Measurements from ENCODE around the gene GLUL. TPM values are rescaled to one million over a fixed set of nuclear protein-coding genes. Genes with fewer than 3 reads are reported as not detected.
"Not testable (repeated sequence)": the region's sequence is repeated elsewhere in the genome, so short reads cannot be mapped to it uniquely, and the experiment has no call there.

The GLUL gene
- total and polyA plus RNA-seq, 7 experiments from 2014 or later, result 44.9 to 357 (median 68.2) TPM

- Histone ChIP-seq H3K9me3 (ENCODE audit: control insufficient read depth in 2 of 3, low read length in 3 of 3) (no peaks in the 10 kb centered on the region), H3K4me1 (ENCODE audit: control insufficient read depth in 2 of 2, insufficient read depth in 2 of 2, low read length in 2 of 2) (no peaks in the 10 kb centered on the region), H3K27me3 (ENCODE audit: control insufficient read depth in 2 of 2, insufficient read depth in 2 of 2, low read length in 2 of 2) (no peaks in the 10 kb centered on the region), H3K36me3 (ENCODE audit: control insufficient read depth in 2 of 3, insufficient read depth in 3 of 3, low read length in 3 of 3) (no peaks in the 10 kb centered on the region), H3K4me3 (ENCODE audit: low read length) (no peak overlapping the region), H3K27ac (ENCODE audit: low read depth, low read length) (no peak overlapping the region)
- ChIA-PET CTCF (no interaction called here), POLR2A (no interaction called here)
- Mint-ChIP-seq H3K27me3 (peaks cover 0 to 5% (median 0%) of the 10 kb centered on the region in 5 donors), H3K36me3 (no peaks in the 10 kb centered on the region), H3K27ac (peak overlapping the region in 1 of 9 donors; percentile 18), H3K4me3 (no peak overlapping the region), H3K9me3 (no peaks in the 10 kb centered on the region), H3K4me1 (peaks cover 0 to 4% (median 2%) of the 10 kb centered on the region in 7 donors)
- no peak for ATAC-seq
- no peak for DNase-seq
- intact Hi-C loops (cut with micrococcal nuclease), result no loop called here
These were observed 55.6 kb downstream of the GLUL start for GRCh38 chr1:182335771-182336566.

- H3K4me1 Mint-ChIP-seq, POLR2A ChIA-PET, H3K27ac Mint-ChIP-seq: not testable (repeated sequence)
These were observed 58.5 kb downstream of the GLUL start for GRCh38 chr1:182333071-182333571.

GRCh38 chr1:182332261-182333060 lies 59.1 kb downstream of the GLUL start:
- no peaks in the 10 kb centered on the region for H3K9me3 ChIP-seq (ENCODE audit: control insufficient read depth in 2 of 3, low read length in 3 of 3)
- no peak overlapping the region for H3K4me3 ChIP-seq (ENCODE audit: low read length)
- Mint-ChIP-seq H3K27me3 (peaks cover 0 to 5% (median 0%) of the 10 kb centered on the region in 5 donors), H3K4me3 (no peak overlapping the region), H3K36me3 (no peaks in the 10 kb centered on the region), H3K27ac (no peak overlapping the region), H3K9me3 (no peaks in the 10 kb centered on the region), H3K4me1 (peaks cover 0 to 4% (median 2%) of the 10 kb centered on the region in 7 donors)
- H3K27ac ChIP-seq (ENCODE audit: low read depth, low read length), result no peak overlapping the region
- no peaks in the 10 kb centered on the region for H3K4me1 ChIP-seq (ENCODE audit: control insufficient read depth in 2 of 2, insufficient read depth in 2 of 2, low read length in 2 of 2)
- H3K27me3 ChIP-seq (ENCODE audit: control insufficient read depth in 2 of 2, insufficient read depth in 2 of 2, low read length in 2 of 2), result no peaks in the 10 kb centered on the region
- ChIA-PET POLR2A (no interaction called here), CTCF (no interaction called here)
- ATAC-seq (no peak), DNase-seq (no peak)
- no peaks in the 10 kb centered on the region for H3K36me3 ChIP-seq (ENCODE audit: control insufficient read depth in 2 of 3, insufficient read depth in 3 of 3, low read length in 3 of 3)
- intact Hi-C loops (cut with micrococcal nuclease), result no loop called here

More at GRCh38 chr1:182333071-182333571, 58.5 kb downstream of the GLUL start:
- H3K36me3 Mint-ChIP-seq; DNase-seq; intact Hi-C loops (cut with micrococcal nuclease); ATAC-seq; CTCF ChIA-PET; H3K4me3 ChIP-seq (ENCODE audit: low read length); H3K4me3 Mint-ChIP-seq; H3K36me3 ChIP-seq (ENCODE audit: control insufficient read depth in 2 of 3, insufficient read depth in 3 of 3, low read length in 3 of 3); H3K9me3 ChIP-seq (ENCODE audit: control insufficient read depth in 2 of 3, low read length in 3 of 3); H3K4me1 ChIP-seq (ENCODE audit: control insufficient read depth in 2 of 2, insufficient read depth in 2 of 2, low read length in 2 of 2); H3K9me3 Mint-ChIP-seq; H3K27me3 Mint-ChIP-seq; H3K27ac ChIP-seq (ENCODE audit: low read depth, low read length); H3K27me3 ChIP-seq (ENCODE audit: control insufficient read depth in 2 of 2, insufficient read depth in 2 of 2, low read length in 2 of 2): not testable (repeated sequence)

Other genes starting within 250 kb of the GLUL start
- not detected for gene TEDDM1, start 8.9 kb upstream of the GLUL start, total RNA-seq
- gene TEDDM1, start 8.9 kb upstream of the GLUL start, polyA plus RNA-seq, result under 1 TPM; 0.07 TPM
- not detected for gene RGSL1, start 58.4 kb upstream of the GLUL start, total RNA-seq
- gene RGSL1, start 58.4 kb upstream of the GLUL start, polyA plus RNA-seq, result not detected
- gene RNASEL, start 197.5 kb upstream of the GLUL start, total RNA-seq, result 10 to 100 TPM in 3 of 5 experiments, 1 to 10 TPM in 2; 5.7 to 34.9 (median 12.1) TPM
- 10 to 100 TPM in 1 of 2 donors, 1 to 10 TPM in 1; 8.2 to 15.1 TPM for gene RNASEL, start 197.5 kb upstream of the GLUL start, polyA plus RNA-seq
- 10 to 100 TPM in 1 of 5 experiments, 1 to 10 TPM in 2, under 1 TPM in 2; 0.49 to 17.5 (median 3.4) TPM for gene RGS16, start 212.6 kb upstream of the GLUL start, total RNA-seq
- under 1 TPM; 0.10 to 0.27 TPM for gene RGS16, start 212.6 kb upstream of the GLUL start, polyA plus RNA-seq